ENCODE results near the gene MYO15A.

MYO15A gene

GRCh38 chr17:18074566-18075272 lies 33.8 kb upstream of the MYO15A start:
- H3K9ac ChIP-seq (ENCODE audit: low read length in 5 of 5), result no peak overlapping the region

GRCh38 chr17:18076936-18077335 lies 31.6 kb upstream of the MYO15A start:
- no peak overlapping the region for H3K4me3 ChIP-seq (ENCODE audit: low read depth in 1 of 5, low read length in 5 of 5)
- H3K9me3 ChIP-seq (ENCODE audit: control insufficient read depth in 5 of 5, low read length in 5 of 5), result no peaks in the 10 kb centered on the region
- peaks cover 0 to 6% (median 0%) of the 10 kb centered on the region in 5 donors for H3K27me3 ChIP-seq (ENCODE audit: control insufficient read depth in 5 of 5, insufficient read depth in 4 of 5, low read length in 5 of 5)
- no peak overlapping the region for H3K27ac ChIP-seq (ENCODE audit: low read depth, low read length)
- no peaks in the 10 kb centered on the region for H3K4me1 ChIP-seq (ENCODE audit: control insufficient read depth in 5 of 5, insufficient read depth in 5 of 5, low read length in 5 of 5)
- no peaks in the 10 kb centered on the region for H3K36me3 ChIP-seq (ENCODE audit: control insufficient read depth in 5 of 5, insufficient read depth in 5 of 5, low read length in 5 of 5)
- no peak overlapping the region for H3K9ac ChIP-seq (ENCODE audit: low read length in 5 of 5)

More at GRCh38 chr17:18074566-18075272, 33.8 kb upstream of the MYO15A start:
- no peak overlapping the region for H3K27ac ChIP-seq (ENCODE audit: low read depth, low read length)
- peaks cover 0 to 10% (median 6%) of the 10 kb centered on the region in 5 donors for H3K4me1 ChIP-seq (ENCODE audit: control insufficient read depth in 5 of 5, insufficient read depth in 5 of 5, low read length in 5 of 5)
- no peaks in the 10 kb centered on the region for H3K9me3 ChIP-seq (ENCODE audit: control insufficient read depth in 5 of 5, low read length in 5 of 5)
- H3K4me3 ChIP-seq (ENCODE audit: low read depth in 1 of 5, low read length in 5 of 5), result no peak overlapping the region
- H3K36me3 ChIP-seq (ENCODE audit: control insufficient read depth in 5 of 5, insufficient read depth in 5 of 5, low read length in 5 of 5), result no peaks in the 10 kb centered on the region
- H3K27me3 ChIP-seq (ENCODE audit: control insufficient read depth in 5 of 5, insufficient read depth in 4 of 5, low read length in 5 of 5), result peaks cover 0 to 6% (median 0%) of the 10 kb centered on the region in 5 donors

GRCh38 chr17:18079543-18079942 lies 29.0 kb upstream of the MYO15A start:
- Histone ChIP-seq H3K27ac (ENCODE audit: low read depth, low read length) (no peak overlapping the region), H3K4me3 (ENCODE audit: low read depth in 1 of 5, low read length in 5 of 5) (no peak overlapping the region), H3K9ac (ENCODE audit: low read length in 5 of 5) (no peak overlapping the region), H3K4me1 (ENCODE audit: control insufficient read depth in 5 of 5, insufficient read depth in 5 of 5, low read length in 5 of 5) (no peaks in the 10 kb centered on the region), H3K27me3 (ENCODE audit: control insufficient read depth in 5 of 5, insufficient read depth in 4 of 5, low read length in 5 of 5) (peaks cover 0 to 6% (median 0%) of the 10 kb centered on the region in 5 donors), H3K9me3 (ENCODE audit: control insufficient read depth in 5 of 5, low read length in 5 of 5) (no peaks in the 10 kb centered on the region), H3K36me3 (ENCODE audit: control insufficient read depth in 5 of 5, insufficient read depth in 5 of 5, low read length in 5 of 5) (no peaks in the 10 kb centered on the region)

- Histone ChIP-seq H3K27ac (ENCODE audit: low read depth, low read length) (no peak overlapping the region), H3K4me3 (ENCODE audit: low read depth in 1 of 5, low read length in 5 of 5) (no peak overlapping the region), H3K36me3 (ENCODE audit: control insufficient read depth in 5 of 5, insufficient read depth in 5 of 5, low read length in 5 of 5) (no peaks in the 10 kb centered on the region), H3K4me1 (ENCODE audit: control insufficient read depth in 5 of 5, insufficient read depth in 5 of 5, low read length in 5 of 5) (peaks cover 4 to 16% (median 13%) of the 10 kb centered on the region in 5 donors), H3K9me3 (ENCODE audit: control insufficient read depth in 5 of 5, low read length in 5 of 5) (no peaks in the 10 kb centered on the region), H3K9ac (ENCODE audit: low read length in 5 of 5) (no peak overlapping the region), H3K27me3 (ENCODE audit: control insufficient read depth in 5 of 5, insufficient read depth in 4 of 5, low read length in 5 of 5) (peaks cover 0 to 2% (median 0%) of the 10 kb centered on the region in 5 donors)
Observed at GRCh38 chr17:18084256-18084655, 24.3 kb upstream of the MYO15A start.

GRCh38 chr17:18087610-18088491 lies 20.7 kb upstream of the MYO15A start, which contains the start of gene DRG2:
DRG2 (plus strand) TSS chr17:18087948; CDS start chr17:18088024, 76 bp downstream.
- H3K9ac ChIP-seq (ENCODE audit: low read length in 5 of 5), result peak within 1 kb of the TSS; percentile 84 to 97 (median 91)
- H3K36me3 ChIP-seq (ENCODE audit: control insufficient read depth in 5 of 5, insufficient read depth in 5 of 5, low read length in 5 of 5), result peaks cover 0 to 11% (median 7%) of the 10 kb centered on the region in 5 donors
- H3K27ac ChIP-seq (ENCODE audit: low read depth, low read length), result peak within 1 kb of the TSS; percentile 65
- H3K9me3 ChIP-seq (ENCODE audit: control insufficient read depth in 5 of 5, low read length in 5 of 5), result no peaks in the 10 kb centered on the region
- H3K4me3 ChIP-seq (ENCODE audit: low read depth in 1 of 5, low read length in 5 of 5), result peak within 1 kb of the TSS; percentile 76 to 97 (median 91)
- no peaks in the 10 kb centered on the region for H3K27me3 ChIP-seq (ENCODE audit: control insufficient read depth in 5 of 5, insufficient read depth in 4 of 5, low read length in 5 of 5)
- peaks cover 4 to 23% (median 14%) of the 10 kb centered on the region in 5 donors for H3K4me1 ChIP-seq (ENCODE audit: control insufficient read depth in 5 of 5, insufficient read depth in 5 of 5, low read length in 5 of 5)

- Histone ChIP-seq H3K9me3 (ENCODE audit: control insufficient read depth in 5 of 5, low read length in 5 of 5) (no peaks in the 10 kb centered on the region), H3K36me3 (ENCODE audit: control insufficient read depth in 5 of 5, insufficient read depth in 5 of 5, low read length in 5 of 5) (peaks cover 0 to 23% (median 16%) of the 10 kb centered on the region in 5 donors), H3K4me3 (ENCODE audit: low read depth in 1 of 5, low read length in 5 of 5) (no peak overlapping the region), H3K4me1 (ENCODE audit: control insufficient read depth in 5 of 5, insufficient read depth in 5 of 5, low read length in 5 of 5) (peaks cover 4 to 23% (median 14%) of the 10 kb centered on the region in 5 donors), H3K27ac (ENCODE audit: low read depth, low read length) (no peak overlapping the region), H3K9ac (ENCODE audit: low read length in 5 of 5) (no peak overlapping the region), H3K27me3 (ENCODE audit: control insufficient read depth in 5 of 5, insufficient read depth in 4 of 5, low read length in 5 of 5) (no peaks in the 10 kb centered on the region)
Observed at GRCh38 chr17:18089613-18090012, 18.9 kb upstream of the MYO15A start.

GRCh38 chr17:18093616-18094408 lies 14.7 kb upstream of the MYO15A start:
- H3K4me1 ChIP-seq (ENCODE audit: control insufficient read depth in 5 of 5, insufficient read depth in 5 of 5, low read length in 5 of 5), result peaks cover under 1 to 11% (median 2%) of the 10 kb centered on the region in 5 donors
- no peaks in the 10 kb centered on the region for H3K27me3 ChIP-seq (ENCODE audit: control insufficient read depth in 5 of 5, insufficient read depth in 4 of 5, low read length in 5 of 5)
- H3K36me3 ChIP-seq (ENCODE audit: control insufficient read depth in 5 of 5, insufficient read depth in 5 of 5, low read length in 5 of 5), result peaks cover 4 to 60% (median 49%) of the 10 kb centered on the region in 5 donors
- no peak overlapping the region for H3K9ac ChIP-seq (ENCODE audit: low read length in 5 of 5)
- H3K9me3 ChIP-seq (ENCODE audit: control insufficient read depth in 5 of 5, low read length in 5 of 5), result no peaks in the 10 kb centered on the region
- H3K27ac ChIP-seq (ENCODE audit: low read depth, low read length), result no peak overlapping the region
- H3K4me3 ChIP-seq (ENCODE audit: low read depth in 1 of 5, low read length in 5 of 5), result no peak overlapping the region

GRCh38 chr17:18094409-18094807 lies 14.1 kb upstream of the MYO15A start:
- Histone ChIP-seq H3K27me3 (ENCODE audit: control insufficient read depth in 5 of 5, insufficient read depth in 4 of 5, low read length in 5 of 5) (no peaks in the 10 kb centered on the region), H3K4me3 (ENCODE audit: low read depth in 1 of 5, low read length in 5 of 5) (no peak overlapping the region), H3K27ac (ENCODE audit: low read depth, low read length) (no peak overlapping the region), H3K9me3 (ENCODE audit: control insufficient read depth in 5 of 5, low read length in 5 of 5) (no peaks in the 10 kb centered on the region), H3K4me1 (ENCODE audit: control insufficient read depth in 5 of 5, insufficient read depth in 5 of 5, low read length in 5 of 5) (peaks cover 0 to 5% (median 0%) of the 10 kb centered on the region in 5 donors), H3K9ac (ENCODE audit: low read length in 5 of 5) (no peak overlapping the region), H3K36me3 (ENCODE audit: control insufficient read depth in 5 of 5, insufficient read depth in 5 of 5, low read length in 5 of 5) (peaks cover 4 to 66% (median 55%) of the 10 kb centered on the region in 5 donors)

- Histone ChIP-seq H3K9ac (ENCODE audit: low read length in 5 of 5) (no peak overlapping the region), H3K9me3 (ENCODE audit: control insufficient read depth in 5 of 5, low read length in 5 of 5) (no peaks in the 10 kb centered on the region), H3K27ac (ENCODE audit: low read depth, low read length) (no peak overlapping the region), H3K27me3 (ENCODE audit: control insufficient read depth in 5 of 5, insufficient read depth in 4 of 5, low read length in 5 of 5) (no peaks in the 10 kb centered on the region), H3K4me3 (ENCODE audit: low read depth in 1 of 5, low read length in 5 of 5) (no peak overlapping the region), H3K36me3 (ENCODE audit: control insufficient read depth in 5 of 5, insufficient read depth in 5 of 5, low read length in 5 of 5) (peaks cover 4 to 88% (median 82%) of the 10 kb centered on the region in 5 donors), H3K4me1 (ENCODE audit: control insufficient read depth in 5 of 5, insufficient read depth in 5 of 5, low read length in 5 of 5) (no peaks in the 10 kb centered on the region)
Observed at GRCh38 chr17:18099516-18099915, 9.0 kb upstream of the MYO15A start.
